AG04449 (cell line): Measurements from ENCODE around the gene FBN2.
A peak's percentile ranks its signal among the peaks of the same experiment; 100 is the strongest.

Experiments used
- CTCF ChIA-PET: fragments of 350-600 bp; formaldehyde crosslinking; extraction: SDS; loops from one replicate; lab custom pipeline; 2021; ENCODE audit warnings: antibody characterized with exemption; lab: Yijun Ruan, JAX
- POLR2A ChIA-PET: fragments of 400-600, 350-600 bp; formaldehyde crosslinking; extraction: SDS; loops from one replicate; lab custom pipeline; 2020; ENCODE audit warnings: antibody characterized with exemption, inconsistent platforms; lab: Yijun Ruan, JAX
- DNase-seq: peaks from one replicate; pipeline ENCODE4 v3.0.0-alpha.2; 2010; ENCODE audit warnings: low read depth, low spot score
- H3K4me3 ChIP-seq: 2 replicates; pipeline ENCODE4 v1.5.1; 2011; ENCODE audit warnings: low read depth, mild to moderate bottlenecking, control low read depth, low read length
- TF ChIP-seq, protein P1 (sequence below): IDR thresholded peaks from one replicate; pipeline ENCODE4 v1.5.1; 2011; ENCODE audit warnings: mild to moderate bottlenecking, moderate library complexity, low read length, control low read depth, inconsistent platforms; ENCODE audit not compliant: insufficient read depth; ENCODE audit errors: missing control alignments

Gene FBN2

DNA sequence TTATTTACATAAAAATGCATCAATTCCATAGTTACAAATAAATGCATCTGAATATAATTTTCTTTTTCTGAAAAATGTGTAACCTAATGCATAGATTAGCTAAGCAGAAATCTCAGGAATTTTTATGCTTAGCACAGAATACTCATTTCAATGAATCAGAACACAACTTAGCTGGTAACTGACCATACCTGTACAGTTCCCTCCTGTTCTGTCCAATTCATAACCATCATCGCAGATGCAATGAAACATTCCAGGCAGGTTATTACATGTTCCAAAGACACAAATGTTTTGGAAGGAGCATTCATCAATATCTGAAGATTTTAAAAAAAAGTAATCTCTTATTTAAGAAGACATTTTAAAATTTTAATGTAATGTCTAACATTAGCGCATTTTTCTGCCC, 219.4 kb downstream of the FBN2 start:
- TF ChIP-seq, protein P1, sequence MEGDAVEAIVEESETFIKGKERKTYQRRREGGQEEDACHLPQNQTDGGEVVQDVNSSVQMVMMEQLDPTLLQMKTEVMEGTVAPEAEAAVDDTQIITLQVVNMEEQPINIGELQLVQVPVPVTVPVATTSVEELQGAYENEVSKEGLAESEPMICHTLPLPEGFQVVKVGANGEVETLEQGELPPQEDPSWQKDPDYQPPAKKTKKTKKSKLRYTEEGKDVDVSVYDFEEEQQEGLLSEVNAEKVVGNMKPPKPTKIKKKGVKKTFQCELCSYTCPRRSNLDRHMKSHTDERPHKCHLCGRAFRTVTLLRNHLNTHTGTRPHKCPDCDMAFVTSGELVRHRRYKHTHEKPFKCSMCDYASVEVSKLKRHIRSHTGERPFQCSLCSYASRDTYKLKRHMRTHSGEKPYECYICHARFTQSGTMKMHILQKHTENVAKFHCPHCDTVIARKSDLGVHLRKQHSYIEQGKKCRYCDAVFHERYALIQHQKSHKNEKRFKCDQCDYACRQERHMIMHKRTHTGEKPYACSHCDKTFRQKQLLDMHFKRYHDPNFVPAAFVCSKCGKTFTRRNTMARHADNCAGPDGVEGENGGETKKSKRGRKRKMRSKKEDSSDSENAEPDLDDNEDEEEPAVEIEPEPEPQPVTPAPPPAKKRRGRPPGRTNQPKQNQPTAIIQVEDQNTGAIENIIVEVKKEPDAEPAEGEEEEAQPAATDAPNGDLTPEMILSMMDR = no peak
- ChIA-PET CTCF (no interaction called here), POLR2A (no interaction called here)
- no peak for DNase-seq
- H3K4me3 ChIP-seq = no peak overlapping the region

DNA sequence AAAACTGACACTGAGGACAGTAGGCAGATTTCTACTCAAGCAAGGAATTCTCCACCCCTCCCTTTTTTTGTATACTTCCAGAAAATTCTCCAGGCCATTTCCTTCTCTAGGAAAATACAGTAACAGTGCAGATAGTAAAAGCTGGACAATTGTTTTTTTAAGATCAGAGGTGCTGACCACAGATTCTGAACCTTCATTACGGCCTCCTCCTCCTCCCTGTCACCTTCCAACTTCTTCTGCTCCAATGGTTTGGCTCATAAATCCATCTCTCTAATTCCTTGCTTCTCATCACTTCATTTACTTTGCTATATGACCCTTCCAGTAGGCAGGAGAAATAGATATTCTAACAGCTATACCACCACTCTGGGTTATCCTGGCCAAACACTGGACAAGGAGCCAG, 220.6 kb downstream of the FBN2 start:
- H3K4me3 ChIP-seq = no peak overlapping the region
- no peak for DNase-seq
- TF ChIP-seq, protein P1 = no peak
- POLR2A ChIA-PET = no interaction called here
- CTCF ChIA-PET = no interaction called here

DNA sequence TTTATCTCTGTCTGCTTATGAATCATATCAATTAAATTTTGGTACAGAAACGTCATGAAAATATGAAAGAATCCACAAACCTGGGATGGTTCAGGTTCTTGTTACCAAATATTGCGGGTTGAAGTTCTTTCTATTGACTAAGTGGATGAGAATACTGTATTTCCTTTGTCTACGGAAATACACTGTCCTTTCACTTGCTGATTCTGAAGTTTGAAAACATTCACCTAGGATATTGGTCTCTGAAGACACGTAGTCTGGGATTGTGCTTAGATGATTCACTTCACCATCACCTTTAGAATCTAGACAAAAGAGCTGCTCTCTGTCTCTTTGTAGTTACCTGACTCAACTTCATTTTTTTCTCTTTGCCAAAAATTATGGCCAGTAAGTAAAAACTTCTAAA, 222.4 kb downstream of the FBN2 start:
- H3K4me3 ChIP-seq = no peak overlapping the region
- DNase-seq = no peak
- TF ChIP-seq, protein P1 = no peak
- ChIA-PET CTCF (interaction anchor here (1.4 kb wide), 1 partner anchor 25 kb away, joined by 4 read pairs; no protein-coding TSS in a partner anchor), POLR2A (no interaction called here)

DNA sequence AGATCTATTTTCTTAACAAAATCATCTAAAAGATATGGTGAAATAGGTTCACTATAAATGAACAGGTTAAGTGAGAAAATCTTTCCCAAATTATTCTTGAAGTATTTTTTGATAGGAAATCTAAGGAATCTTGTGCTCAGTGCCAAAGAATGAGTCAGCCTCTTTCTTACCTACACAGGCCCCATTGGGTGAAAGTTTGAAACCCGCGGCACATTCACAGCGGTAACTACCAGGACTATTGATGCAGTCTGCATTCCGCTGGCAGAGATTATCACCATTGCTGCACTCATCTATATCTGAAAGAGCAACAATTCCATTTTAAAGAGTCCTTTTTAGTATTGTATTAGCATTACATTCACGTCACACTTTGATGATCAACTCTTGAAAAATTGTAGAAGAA, 232.7 kb downstream of the FBN2 start:
- TF ChIP-seq, protein P1 = no peak
- DNase-seq = no peak
- no peak overlapping the region for H3K4me3 ChIP-seq
- CTCF ChIA-PET = interaction anchor here (0.9 kb wide), 1 partner anchor 97 kb away, joined by 3 read pairs; no protein-coding TSS in a partner anchor
- POLR2A ChIA-PET = no interaction called here

DNA sequence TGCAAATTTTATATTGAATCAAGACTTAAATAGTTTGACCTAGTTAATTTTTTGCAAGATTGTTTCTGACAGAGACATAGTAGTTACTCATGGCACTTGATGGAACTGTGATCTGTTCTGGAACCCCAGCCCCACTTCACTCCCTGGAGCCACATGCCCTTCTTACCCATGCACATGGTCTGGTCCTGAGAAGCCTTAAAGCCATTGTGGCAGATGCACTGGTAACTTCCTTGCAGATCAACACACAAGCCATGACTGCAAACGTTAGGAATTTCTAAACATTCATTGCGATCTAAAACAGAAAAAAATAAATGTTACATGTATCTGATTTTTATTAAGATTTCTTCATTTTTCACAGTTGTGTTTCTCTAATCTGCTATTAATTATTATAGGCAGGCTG, 233.3 kb downstream of the FBN2 start:
- DNase-seq = peak; percentile 10
- no peak overlapping the region for H3K4me3 ChIP-seq
- TF ChIP-seq, protein P1 = no peak
- ChIA-PET POLR2A (no interaction called here), CTCF (no interaction called here)

DNA sequence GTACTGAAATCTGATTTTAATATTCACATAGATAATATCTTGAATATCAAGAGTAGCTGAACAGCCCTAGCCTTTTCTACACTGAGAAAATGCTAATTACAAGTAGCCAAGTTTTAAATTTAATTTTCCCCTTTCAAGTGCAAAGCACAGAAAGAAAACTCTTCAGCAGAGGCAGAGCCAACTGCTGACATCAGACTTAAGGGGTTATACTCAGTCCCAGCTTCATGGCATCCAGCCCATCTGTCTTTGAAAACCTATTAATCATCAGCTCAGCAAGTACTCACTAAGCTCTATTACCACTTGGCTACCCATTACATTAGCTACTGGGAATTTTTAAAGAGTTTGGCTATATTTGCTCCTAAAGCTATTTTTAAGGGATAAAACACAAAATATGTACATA, 234.0 kb downstream of the FBN2 start:
- peak; percentile 9 for DNase-seq
- TF ChIP-seq, protein P1 = no peak
- CTCF ChIA-PET = no interaction called here
- no peak overlapping the region for H3K4me3 ChIP-seq
- POLR2A ChIA-PET = no interaction called here
